Measurements from ENCODE around the gene VAT1L.

VAT1L gene

GRCh38 chr16:77881355-77882030, 93.1 kb downstream of the VAT1L start:
- TF ChIP-seq CTCF (IDR thresholded peaks at IDR 0.05) (no peak), ZFX (IDR thresholded peaks at IDR 0.05; ENCODE audit: borderline replicate concordance) (no peak)
- H3K27ac ChIP-seq, result no peak overlapping the region

- TF ChIP-seq CTCF (IDR thresholded peaks at IDR 0.05), result no peak
- TF ChIP-seq ZFX (IDR thresholded peaks at IDR 0.05; ENCODE audit: borderline replicate concordance), result no peak
- no peak overlapping the region for H3K27ac ChIP-seq
These were observed 94.0 kb downstream of the VAT1L start for GRCh38 chr16:77882358-77882757.

- no peak overlapping the region for H3K27ac ChIP-seq
- TF ChIP-seq ZFX (IDR thresholded peaks at IDR 0.05; ENCODE audit: borderline replicate concordance) (no peak), CTCF (IDR thresholded peaks at IDR 0.05) (no peak)
These were observed 97.4 kb downstream of the VAT1L start for GRCh38 chr16:77885571-77886295.

GRCh38 chr16:77888871-77889270, 100.5 kb downstream of the VAT1L start:
- TF ChIP-seq ZFX (IDR thresholded peaks at IDR 0.05; ENCODE audit: borderline replicate concordance) (no peak), CTCF (IDR thresholded peaks at IDR 0.05) (no peak)
- H3K27ac ChIP-seq, result no peak overlapping the region

- TF ChIP-seq ZFX (IDR thresholded peaks at IDR 0.05; ENCODE audit: borderline replicate concordance), result no peak
- no peak for TF ChIP-seq CTCF (IDR thresholded peaks at IDR 0.05)
- no peak overlapping the region for H3K27ac ChIP-seq
These were observed 101.7 kb downstream of the VAT1L start for GRCh38 chr16:77890075-77890474.

- no peak overlapping the region for H3K27ac ChIP-seq
- TF ChIP-seq CTCF (IDR thresholded peaks at IDR 0.05), result no peak
- no peak for TF ChIP-seq ZFX (IDR thresholded peaks at IDR 0.05; ENCODE audit: borderline replicate concordance)
These were observed 105.8 kb downstream of the VAT1L start for GRCh38 chr16:77894162-77894561.

GRCh38 chr16:77895962-77896361, 107.6 kb downstream of the VAT1L start:
- H3K27ac ChIP-seq, result no peak overlapping the region
- no peak for TF ChIP-seq CTCF (IDR thresholded peaks at IDR 0.05)
- TF ChIP-seq ZFX (IDR thresholded peaks at IDR 0.05; ENCODE audit: borderline replicate concordance), result no peak

Measured in 22Rv1 (cell line).